ENCODE measurements around the gene TP53.

DNA sequence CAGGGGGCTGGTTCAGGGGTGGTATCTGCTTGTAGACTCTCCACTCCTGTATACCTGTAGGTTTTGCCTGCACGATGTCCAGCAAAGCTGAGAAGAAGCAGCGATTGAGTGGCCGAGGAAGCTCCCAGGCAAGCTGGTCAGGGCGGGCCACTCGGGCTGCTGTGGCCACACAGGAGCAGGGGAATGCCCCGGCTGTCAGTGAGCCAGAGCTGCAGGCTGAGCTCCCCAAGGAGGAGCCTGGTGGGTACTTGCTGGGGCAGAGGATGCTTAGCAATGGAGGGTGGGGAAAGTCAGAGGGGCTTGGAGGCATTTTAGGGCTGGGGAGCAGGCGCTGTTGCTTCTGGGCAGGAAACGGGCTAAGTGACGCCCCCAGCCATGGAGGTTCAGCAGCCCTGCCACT, 32.4 kb upstream of the TP53 start:
- TF ChIP-seq POLR2A (IDR thresholded peaks at IDR 0.05; ENCODE audit: low read depth, low read length) (no peak), TAF1 (IDR thresholded peaks at IDR 0.05; ENCODE audit: low read depth, low read length) (no peak)
